SK-N-SH treated with all-trans-retinoic acid at 6 μM for 48 hours (cell line): ENCODE results near the gene SDCCAG8.

Experiments used
- ARNTL ChIP-seq: fragments of 450-650 bp; formaldehyde crosslinking; IDR thresholded peaks from 2 replicates; pipeline ENCODE4 v1.5.0; 2020; ENCODE audit warnings: low read depth, mild to moderate bottlenecking, moderate library complexity, borderline replicate concordance
- OSR1 ChIP-seq: fragments of 250-450 bp; sonication (Bioruptor Pico); IDR thresholded peaks from 2 replicates; pipeline ENCODE4 v1.8.0; 2022; ENCODE audit warnings: moderate library complexity, mild to moderate bottlenecking, inconsistent platforms
- SNAI2 ChIP-seq: fragments of 250-450 bp; sonication (Bioruptor Pico); IDR thresholded peaks from 2 replicates; pipeline ENCODE4 v1.5.0; 2020; ENCODE audit warnings: mild to moderate bottlenecking, moderate library complexity
- TCF4 ChIP-seq: fragments of 250-450 bp; sonication (Bioruptor Pico); IDR thresholded peaks from 2 replicates; pipeline ENCODE4 v1.8.0; 2021; ENCODE audit warnings: mild to moderate bottlenecking, moderate library complexity, borderline replicate concordance
- ZFP30 ChIP-seq: fragments of 450-650 bp; formaldehyde crosslinking; IDR thresholded peaks from 2 replicates; pipeline ENCODE4 v1.5.0; 2022; ENCODE audit warnings: mild to moderate bottlenecking, moderate library complexity
- ZNF8 ChIP-seq: fragments of 450-650 bp; formaldehyde crosslinking; IDR thresholded peaks from 2 replicates; pipeline ENCODE4 v1.5.0; 2020; ENCODE audit warnings: mild to moderate bottlenecking, moderate library complexity
- TF ChIP-seq, protein P1 (sequence below): fragments of 250-450 bp; sonication (Bioruptor Pico); IDR thresholded peaks from 2 replicates; pipeline ENCODE4 v1.8.0; 2020; ENCODE audit warnings: mild to moderate bottlenecking, moderate library complexity, borderline replicate concordance

DNA sequence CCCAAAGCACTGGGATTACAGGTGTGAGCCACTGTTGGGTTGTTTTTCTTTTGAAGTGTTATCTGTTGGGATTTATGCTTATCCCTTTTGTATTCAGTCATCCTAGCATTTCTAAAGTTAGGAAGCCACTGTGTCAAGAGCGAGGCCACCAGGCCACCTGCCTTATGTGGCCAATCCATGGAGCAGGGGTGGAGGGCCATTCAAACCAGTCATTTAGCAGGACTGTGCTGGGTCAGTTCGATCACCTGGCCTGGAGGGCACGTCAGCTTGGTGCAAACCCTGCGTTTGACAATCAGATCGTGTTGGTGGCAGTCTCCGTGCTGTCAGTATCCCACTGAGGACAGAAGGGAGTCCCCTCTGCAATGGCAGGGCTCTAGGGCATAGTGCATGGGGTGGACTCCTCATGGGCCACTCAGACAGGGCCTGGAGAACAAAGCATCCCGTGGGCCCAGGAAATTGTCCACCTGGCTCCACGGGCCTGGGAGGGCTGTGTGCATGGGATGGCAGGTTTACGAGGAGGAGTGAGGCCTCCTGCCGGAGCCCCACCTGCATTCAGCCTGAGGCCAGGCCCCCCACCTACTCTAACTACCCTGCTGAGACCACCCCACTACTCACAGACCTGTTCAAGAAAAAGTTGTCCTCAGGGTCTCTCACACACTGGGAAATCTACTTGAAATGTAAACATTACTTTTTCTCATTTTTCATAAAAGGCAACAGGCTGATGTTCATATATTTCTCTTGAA is 242.3 kb downstream of the SDCCAG8 start:
- TF ChIP-seq SNAI2 (CRISPR knock-in tag) (no peak), OSR1 (CRISPR knock-in tag) (no peak), ARNTL (no peak), ZNF8 (CRISPR knock-in tag) (no peak), ZFP30 (no peak), TCF4 (CRISPR knock-in tag) (no peak)
- TF ChIP-seq, protein P1, sequence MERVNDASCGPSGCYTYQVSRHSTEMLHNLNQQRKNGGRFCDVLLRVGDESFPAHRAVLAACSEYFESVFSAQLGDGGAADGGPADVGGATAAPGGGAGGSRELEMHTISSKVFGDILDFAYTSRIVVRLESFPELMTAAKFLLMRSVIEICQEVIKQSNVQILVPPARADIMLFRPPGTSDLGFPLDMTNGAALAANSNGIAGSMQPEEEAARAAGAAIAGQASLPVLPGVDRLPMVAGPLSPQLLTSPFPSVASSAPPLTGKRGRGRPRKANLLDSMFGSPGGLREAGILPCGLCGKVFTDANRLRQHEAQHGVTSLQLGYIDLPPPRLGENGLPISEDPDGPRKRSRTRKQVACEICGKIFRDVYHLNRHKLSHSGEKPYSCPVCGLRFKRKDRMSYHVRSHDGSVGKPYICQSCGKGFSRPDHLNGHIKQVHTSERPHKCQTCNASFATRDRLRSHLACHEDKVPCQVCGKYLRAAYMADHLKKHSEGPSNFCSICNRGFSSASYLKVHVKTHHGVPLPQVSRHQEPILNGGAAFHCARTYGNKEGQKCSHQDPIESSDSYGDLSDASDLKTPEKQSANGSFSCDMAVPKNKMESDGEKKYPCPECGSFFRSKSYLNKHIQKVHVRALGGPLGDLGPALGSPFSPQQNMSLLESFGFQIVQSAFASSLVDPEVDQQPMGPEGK: no peak
